G401 (cell line): ENCODE results near the gene FBRSL1. TPM values are rescaled to one million over a fixed set of nuclear protein-coding genes. Genes with fewer than 3 reads are reported as not detected.
"Not testable (repeated sequence)": the region's sequence is repeated elsewhere in the genome, so short reads cannot be mapped to it uniquely, and the experiment has no call there.

Experiments used
- DNase-seq: peaks from one replicate; pipeline ENCODE4 v3.0.0-alpha.2; 2015; ENCODE audit warnings: low spot score
- in situ Hi-C: cut with HindIII; loops from 2 replicates; pipeline ENCODE4 v1.10.0; 2016; ENCODE audit warnings: low sequenced_read_pairs, mixed read lengths
- total RNA-seq: library from RNA; depleted of rRNA; stranded (reverse); fragments of >200 nt; shearing (Covaris generic); gene quantifications from 2 replicates; pipeline ENCODE4 v1.2.3, GENCODE V29; 2014

FBRSL1 gene
- total RNA-seq, 1 experiment from 2014 or later, result 9.5 TPM

DNA sequence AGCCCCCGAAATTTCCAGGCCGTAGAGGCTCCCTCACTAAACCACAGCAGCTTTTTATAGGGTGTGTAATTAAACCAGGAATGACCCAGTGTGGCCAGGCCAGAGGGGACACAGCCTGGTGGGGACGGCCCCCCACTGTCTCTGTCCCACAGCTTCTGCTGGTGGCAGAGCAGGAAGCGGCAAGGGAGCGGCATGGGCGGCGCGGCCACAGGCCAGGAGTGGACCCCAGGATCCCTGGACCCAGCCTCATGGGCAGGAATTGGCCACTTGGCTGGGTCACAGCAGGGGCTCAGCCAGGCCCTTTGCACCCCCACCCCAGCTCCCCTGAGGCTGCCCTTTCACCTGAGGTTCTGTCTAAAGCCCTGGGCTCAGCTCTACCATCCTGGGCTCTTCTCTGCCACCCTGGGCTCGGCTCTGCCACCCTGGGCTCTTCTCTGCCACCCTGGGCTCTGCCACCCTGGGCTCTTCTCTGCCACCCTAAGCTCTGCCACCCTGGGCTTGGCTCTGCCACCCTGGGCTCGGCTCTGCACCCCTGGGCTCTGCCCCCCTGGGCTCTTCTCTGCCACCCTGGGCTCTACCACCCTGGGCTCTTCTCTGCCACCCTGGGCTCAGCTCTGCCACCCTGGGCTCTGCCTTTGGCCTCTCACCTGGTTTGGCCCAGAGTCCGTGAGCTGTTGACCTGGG, 39.3 kb downstream of the FBRSL1 start:
- in situ Hi-C loops, result no loop called here

GRCh38 chr12:132529906-132530305, 40.0 kb downstream of the FBRSL1 start:
- no peak for DNase-seq
- in situ Hi-C loops, result no loop called here

More for the DNA sequence above, 39.3 kb downstream of the FBRSL1 start:
- DNase-seq, result no peak

DNA sequence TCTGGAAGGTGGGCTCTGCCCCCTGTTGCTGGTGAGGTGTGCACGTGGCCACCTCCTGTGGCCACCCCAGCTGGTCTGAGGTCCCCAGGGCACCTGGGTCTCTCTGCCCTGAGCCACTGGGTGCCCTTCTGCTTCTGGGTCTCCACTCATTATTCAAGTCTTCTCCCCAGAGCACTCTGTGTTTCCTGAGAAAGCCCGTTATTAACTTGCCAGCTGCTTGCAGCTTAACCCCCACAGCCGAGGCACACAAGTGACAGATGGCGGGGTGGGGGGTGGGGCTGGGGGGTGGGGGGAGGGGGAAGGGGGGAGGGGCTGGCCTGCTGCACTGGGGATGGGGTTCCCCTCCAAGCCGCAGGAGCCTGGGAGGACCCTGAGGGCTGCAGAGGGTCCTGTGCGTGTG, 40.5 kb downstream of the FBRSL1 start:
- in situ Hi-C loops, result no loop called here
- DNase-seq, result no peak

GRCh38 chr12:132530851-132531250, 40.9 kb downstream of the FBRSL1 start:
- in situ Hi-C loops, result no loop called here
- DNase-seq, result no peak

DNA sequence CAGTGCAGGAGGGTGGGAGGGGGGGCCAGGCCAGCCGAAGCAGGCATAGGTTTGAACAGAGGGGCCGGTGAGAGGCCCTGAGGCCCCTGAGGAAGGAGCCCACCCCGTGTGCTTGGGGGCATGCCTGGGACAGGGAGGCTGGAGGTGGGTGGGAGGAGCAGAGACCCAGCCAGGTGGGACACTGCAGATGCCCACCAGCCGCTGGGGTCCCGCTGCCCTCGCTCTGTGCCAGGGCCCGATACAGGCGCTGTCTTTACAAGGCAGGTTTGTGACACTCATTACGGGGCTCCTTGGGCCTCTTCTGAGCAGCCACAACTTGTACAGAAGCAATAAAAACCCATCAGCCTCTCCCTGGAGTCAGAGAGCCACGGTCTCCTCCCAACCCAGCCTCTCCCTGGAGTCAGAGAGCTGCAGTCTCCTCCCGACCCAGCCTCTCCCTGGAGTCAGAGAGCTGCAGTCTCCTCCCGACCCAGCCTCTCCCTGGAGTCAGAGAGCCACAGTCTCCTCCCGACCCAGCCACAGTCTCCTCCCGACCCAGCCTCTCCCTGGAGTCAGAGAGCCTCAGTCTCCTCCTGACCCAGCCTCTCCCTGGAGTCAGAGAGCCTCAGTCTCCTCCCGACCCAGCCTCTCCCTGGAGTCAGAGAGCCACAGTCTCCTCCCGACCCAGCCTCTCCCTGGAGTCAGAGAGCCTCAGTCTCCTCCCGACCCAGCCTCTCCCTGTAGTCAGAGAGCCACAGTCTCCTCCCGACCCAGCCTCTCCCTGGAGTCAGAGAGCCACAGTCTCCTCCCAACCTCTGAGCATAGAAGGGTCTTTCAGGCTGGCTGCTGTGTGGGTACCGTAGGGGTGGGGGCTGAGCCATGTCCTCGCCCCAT, 43.0 kb downstream of the FBRSL1 start:
- DNase-seq, in situ Hi-C loops: not testable (repeated sequence)

GRCh38 chr12:132533584-132533958, 43.6 kb downstream of the FBRSL1 start:
- in situ Hi-C loops, result no loop called here

GRCh38 chr12:132534076-132534475, 44.1 kb downstream of the FBRSL1 start:
- in situ Hi-C loops, result no loop called here
- no peak for DNase-seq

More at GRCh38 chr12:132533584-132533958, 43.6 kb downstream of the FBRSL1 start:
- DNase-seq, result no peak

DNA sequence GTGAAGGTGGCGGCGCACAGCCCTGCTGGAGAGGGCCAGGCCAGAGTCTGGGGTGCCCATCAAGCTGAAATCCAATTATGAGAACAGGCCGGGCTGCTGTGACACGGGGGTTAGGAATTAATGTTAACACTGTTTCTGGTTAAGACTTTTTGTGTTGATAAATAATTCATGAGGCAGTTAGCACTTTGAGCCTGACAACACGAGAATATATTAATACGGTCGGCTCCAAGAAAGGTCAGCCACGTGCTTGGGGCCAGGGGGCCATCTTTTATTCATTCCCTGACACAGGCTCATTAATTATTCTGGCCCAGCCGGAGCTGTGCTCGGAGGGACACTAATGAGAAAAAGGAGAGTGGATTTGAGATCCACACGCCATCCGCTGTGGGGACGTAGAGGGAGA, 45.1 kb downstream of the FBRSL1 start:
- no peak for DNase-seq
- in situ Hi-C loops, result no loop called here

GRCh38 chr12:132536102-132536876, 46.3 kb downstream of the FBRSL1 start:
- in situ Hi-C loops, result no loop called here
- DNase-seq, result no peak

- DNase-seq, result no peak
- in situ Hi-C loops, result no loop called here
Measured at GRCh38 chr12:132537049-132537448, 47.1 kb downstream of the FBRSL1 start.

DNA sequence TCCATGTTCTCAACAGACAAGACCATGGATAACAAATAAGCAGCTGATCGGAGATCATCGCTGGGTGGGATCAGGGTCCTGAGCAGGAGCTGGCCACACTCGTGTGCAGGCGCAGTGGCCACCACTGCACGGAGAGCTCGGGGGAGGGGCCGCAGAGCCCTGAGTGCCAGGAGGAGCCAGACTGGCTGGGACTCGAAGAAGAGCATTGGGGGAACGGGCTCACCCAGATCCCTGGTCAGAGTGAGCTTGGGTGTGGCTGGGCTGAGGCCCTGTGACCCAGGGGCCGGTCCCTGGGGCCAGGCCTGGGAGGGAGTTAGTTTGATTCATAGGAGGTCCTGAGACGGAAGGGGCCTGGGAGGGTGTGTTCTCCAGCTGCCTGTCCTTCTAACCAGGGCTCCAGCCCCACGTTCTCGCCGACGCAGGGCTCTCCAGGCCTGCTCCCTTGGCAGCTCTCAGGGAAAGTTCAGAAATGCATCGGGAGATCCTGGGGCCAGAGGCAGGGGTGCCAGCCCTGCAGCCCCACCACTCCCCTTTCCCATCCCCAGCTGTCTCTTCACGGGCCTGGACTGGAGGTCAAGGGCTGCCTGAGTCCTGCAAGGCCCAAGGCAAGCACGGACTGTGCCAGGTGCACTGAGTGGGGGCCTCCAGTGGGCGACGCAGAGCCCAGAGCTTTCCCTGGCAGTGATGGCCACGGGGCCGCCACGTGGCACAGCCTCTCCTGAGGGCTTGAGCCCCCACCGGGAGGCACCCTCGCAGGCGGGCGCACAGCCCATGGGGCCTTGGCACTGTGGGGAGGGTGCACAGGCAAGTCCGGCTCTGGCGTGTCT, 48.1 kb downstream of the FBRSL1 start:
- no peak for DNase-seq
- in situ Hi-C loops, result no loop called here

GRCh38 chr12:132538663-132538990, 48.7 kb downstream of the FBRSL1 start:
- in situ Hi-C loops, result no loop called here
- DNase-seq, result no peak

- DNase-seq, result no peak
- in situ Hi-C loops, result no loop called here
Measured at GRCh38 chr12:132539016-132539773, 49.2 kb downstream of the FBRSL1 start.

GRCh38 chr12:132540436-132540835, 50.5 kb downstream of the FBRSL1 start:
- in situ Hi-C loops, result no loop called here
- no peak for DNase-seq

DNA sequence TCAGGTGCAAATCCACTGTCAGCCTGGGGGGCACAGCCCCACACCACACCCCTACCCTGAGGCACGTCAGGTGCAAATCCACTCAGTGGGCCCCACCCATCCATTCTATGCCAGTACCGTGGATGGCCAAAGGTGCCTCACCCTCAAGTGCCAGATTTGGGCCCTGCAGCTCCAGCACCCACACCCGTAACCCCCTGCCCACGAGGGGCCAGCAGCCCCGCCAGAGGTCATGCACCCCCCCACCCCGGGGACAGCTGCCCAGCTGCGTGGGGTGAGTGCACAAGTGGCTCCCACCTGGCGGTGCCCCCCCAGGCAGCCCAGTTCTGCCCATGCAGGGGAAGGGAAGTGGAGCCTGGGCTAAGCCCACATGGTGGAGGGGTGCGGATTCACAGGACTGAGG, 51.2 kb downstream of the FBRSL1 start:
- in situ Hi-C loops, result no loop called here
- DNase-seq, result no peak

- in situ Hi-C loops, result no loop called here
- DNase-seq, result peak; percentile 33
Measured at GRCh38 chr12:132541996-132542395, 52.0 kb downstream of the FBRSL1 start.

GRCh38 chr12:132542661-132543060, 52.7 kb downstream of the FBRSL1 start:
- no peak for DNase-seq
- in situ Hi-C loops, result no loop called here

- in situ Hi-C loops, result no loop called here
- DNase-seq, result no peak
Measured at GRCh38 chr12:132543298-132544079, 53.5 kb downstream of the FBRSL1 start.
